T-helper 2 cell treated with Interferon-gamma antibody and Interleukin-4, amounts not matched to agents 5 μg/mL and 100 μg/mL, for 36 hours (primary cell): Measurements from ENCODE around the gene BAK1.
A peak's percentile ranks its signal among the peaks of the same experiment; 100 is the strongest.
"Not testable (repeated sequence)": the region's sequence is repeated elsewhere in the genome, so short reads cannot be mapped to it uniquely, and the experiment has no call there.

Experiments
- DNase-seq: peaks from one replicate; pipeline ENCODE4 v3.0.0; 2021; ENCODE audit warnings: low spot score
- H3K27ac Mint-ChIP-seq: one replicate; pipeline ENCODE4 v1.8.0; 2021; ENCODE audit warnings: mild to moderate bottlenecking, mixed read lengths
- H3K27me3 Mint-ChIP-seq: one replicate; pipeline ENCODE4 v1.8.0; 2021; ENCODE audit warnings: low read depth, mixed read lengths
- H3K36me3 Mint-ChIP-seq: one replicate; pipeline ENCODE4 v1.8.0; 2021; ENCODE audit warnings: low read depth, mixed read lengths
- H3K4me1 Mint-ChIP-seq: one replicate; pipeline ENCODE4 v1.8.0; 2021; ENCODE audit warnings: low read depth, mixed read lengths
- H3K4me3 Mint-ChIP-seq: one replicate; pipeline ENCODE4 v1.8.0; 2022; ENCODE audit warnings: mild to moderate bottlenecking, moderate library complexity, mixed read lengths
- H3K9me3 Mint-ChIP-seq: one replicate; pipeline ENCODE4 v1.8.0; 2021; ENCODE audit warnings: mixed read lengths

Gene BAK1

GRCh38 chr6:33540768-33541167, 39.3 kb downstream of the BAK1 start:
- H3K9me3 Mint-ChIP-seq, result no peaks in the 10 kb centered on the region
- no peak overlapping the region for H3K4me3 Mint-ChIP-seq
- H3K4me1 Mint-ChIP-seq, result peaks cover 5% of the 10 kb centered on the region
- H3K36me3 Mint-ChIP-seq, result no peaks in the 10 kb centered on the region
- no peak for DNase-seq
- H3K27ac Mint-ChIP-seq, result no peak overlapping the region
- no peaks in the 10 kb centered on the region for H3K27me3 Mint-ChIP-seq

- H3K27ac Mint-ChIP-seq, result no peak overlapping the region
- H3K27me3 Mint-ChIP-seq, result no peaks in the 10 kb centered on the region
- peaks cover 20% of the 10 kb centered on the region for H3K4me1 Mint-ChIP-seq
- peaks cover 5% of the 10 kb centered on the region for H3K9me3 Mint-ChIP-seq
- H3K36me3 Mint-ChIP-seq, result peaks cover 7% of the 10 kb centered on the region
- no peak for DNase-seq
- H3K4me3 Mint-ChIP-seq, result peak overlapping the region; percentile 77
These were observed 45.4 kb downstream of the BAK1 start for GRCh38 chr6:33534702-33535101.

GRCh38 chr6:33533163-33533869, 46.8 kb downstream of the BAK1 start:
- Mint-ChIP-seq H3K27ac (peak overlapping the region; percentile 84), H3K4me1 (peaks cover 20% of the 10 kb centered on the region), H3K4me3 (peak overlapping the region; percentile 77)
- H3K9me3 Mint-ChIP-seq, H3K36me3 Mint-ChIP-seq, H3K27me3 Mint-ChIP-seq: not testable (repeated sequence)
- DNase-seq, result peak; percentile 50

- H3K4me1 Mint-ChIP-seq, result peaks cover 20% of the 10 kb centered on the region
- not testable (repeated sequence) for H3K9me3 Mint-ChIP-seq, H3K4me3 Mint-ChIP-seq, H3K27me3 Mint-ChIP-seq, DNase-seq, H3K36me3 Mint-ChIP-seq, H3K27ac Mint-ChIP-seq
These were observed 47.6 kb downstream of the BAK1 start for GRCh38 chr6:33532431-33532830.

- not testable (repeated sequence) for H3K27me3 Mint-ChIP-seq, H3K27ac Mint-ChIP-seq, H3K36me3 Mint-ChIP-seq, H3K4me3 Mint-ChIP-seq, H3K9me3 Mint-ChIP-seq, DNase-seq
- H3K4me1 Mint-ChIP-seq, result peaks cover 18% of the 10 kb centered on the region
These were observed 49.5 kb downstream of the BAK1 start for GRCh38 chr6:33530617-33531016.
